H9 (cell line): ENCODE results near the gene MARS1. TPM values are rescaled to one million over a fixed set of nuclear protein-coding genes. Genes with fewer than 3 reads are reported as not detected.

Source experiments
- DNase-seq: peaks from one replicate; pipeline ENCODE4 v3.0.0-alpha.2; 2017
- H2AFZ ChIP-seq: one replicate; pipeline ENCODE4 v1.6.1; 2013; ENCODE audit warnings: mild to moderate bottlenecking, low read length, control low read depth, moderate library complexity
- H2AK5ac ChIP-seq: 2 replicates; pipeline ENCODE4 v1.6.1; 2013; ENCODE audit warnings: low read length, control low read depth, mixed read lengths; ENCODE audit not compliant: insufficient read length
- H2BK120ac ChIP-seq: one replicate; pipeline ENCODE4 v1.6.1; 2013; ENCODE audit warnings: low read depth, mild to moderate bottlenecking, low read length, control low read depth, inconsistent platforms; ENCODE audit not compliant: poor library complexity, severe bottlenecking
- H2BK12ac ChIP-seq: 2 replicates; pipeline ENCODE4 v1.6.1; 2013; ENCODE audit warnings: low read length, control low read depth, mixed read lengths, low read depth; ENCODE audit not compliant: insufficient read length
- H2BK15ac ChIP-seq: 2 replicates; pipeline ENCODE4 v1.6.1; 2013; ENCODE audit warnings: low read depth, low read length, control low read depth
- H2BK20ac ChIP-seq: one replicate; pipeline ENCODE4 v1.6.1; 2013; ENCODE audit warnings: low read depth, mild to moderate bottlenecking, low read length, control low read depth, inconsistent platforms; ENCODE audit not compliant: poor library complexity, severe bottlenecking
- H2BK5ac ChIP-seq: 2 replicates; pipeline ENCODE4 v1.6.1; 2013; ENCODE audit warnings: low read length, control low read depth, mixed read lengths; ENCODE audit not compliant: insufficient read length
- H3K14ac ChIP-seq: 2 replicates; pipeline ENCODE4 v1.6.1; 2013; ENCODE audit warnings: low read length, control low read depth; ENCODE audit not compliant: insufficient read depth
- H3K18ac ChIP-seq: 2 replicates; pipeline ENCODE4 v1.6.1; 2013; ENCODE audit warnings: low read depth, mild to moderate bottlenecking, mixed read lengths, low read length, control low read depth; ENCODE audit not compliant: insufficient read length
- H3K23ac ChIP-seq: 2 replicates; pipeline ENCODE4 v1.6.1; 2013; ENCODE audit warnings: low read length, control low read depth, mixed read lengths, low read depth; ENCODE audit not compliant: insufficient read length
- H3K23me2 ChIP-seq: 2 replicates; pipeline ENCODE4 v1.6.1; 2013; ENCODE audit warnings: low read depth, mild to moderate bottlenecking, mixed read lengths, low read length, control low read depth; ENCODE audit not compliant: insufficient read length, poor library complexity, severe bottlenecking
- H3K27ac ChIP-seq: 2 replicates; pipeline ENCODE4 v1.5.1; 2013; ENCODE audit warnings: low read length, control low read depth, mixed read lengths, low read depth; ENCODE audit not compliant: insufficient read length
- H3K27me3 ChIP-seq: 2 replicates; pipeline ENCODE4 v1.6.1; 2013; ENCODE audit warnings: low read length, control low read depth, inconsistent platforms; ENCODE audit not compliant: insufficient read depth
- H3K4ac ChIP-seq: 2 replicates; pipeline ENCODE4 v1.6.1; 2013; ENCODE audit warnings: low read depth, mild to moderate bottlenecking, control low read depth, inconsistent platforms, low read length, moderate library complexity
- H3K4me1 ChIP-seq: 2 replicates; pipeline ENCODE4 v1.6.1; 2013; ENCODE audit warnings: low read length, control low read depth, inconsistent platforms; ENCODE audit not compliant: insufficient read depth
- H3K4me2 ChIP-seq: 2 replicates; pipeline ENCODE4 v1.6.1; 2013; ENCODE audit warnings: low read length, control low read depth, mixed read lengths; ENCODE audit not compliant: insufficient read length, insufficient read depth
- H3K56ac ChIP-seq: 2 replicates; pipeline ENCODE4 v1.6.1; 2013; ENCODE audit warnings: low read depth, mild to moderate bottlenecking, mixed read lengths, low read length, control low read depth; ENCODE audit not compliant: insufficient read length
- H3K79me1 ChIP-seq: 2 replicates; pipeline ENCODE4 v1.6.1; 2013; ENCODE audit warnings: low read depth, mild to moderate bottlenecking, moderate library complexity, low read length, control low read depth, inconsistent platforms; ENCODE audit not compliant: insufficient read depth, poor library complexity, severe bottlenecking
- H3K79me2 ChIP-seq: 2 replicates; pipeline ENCODE4 v1.6.1; 2013; ENCODE audit warnings: low read length, control low read depth, inconsistent platforms; ENCODE audit not compliant: insufficient read depth
- H3K9ac ChIP-seq: 2 replicates; pipeline ENCODE4 v1.6.1; 2013; ENCODE audit warnings: low read length, control low read depth, mixed read lengths; ENCODE audit not compliant: insufficient read length; ENCODE audit errors: extremely low read depth
- H3K9me3 ChIP-seq: one replicate; pipeline ENCODE4 v1.6.1; 2013; ENCODE audit warnings: low read depth, low read length, inconsistent platforms; ENCODE audit not compliant: control insufficient read depth
- H3T11ph ChIP-seq: one replicate; pipeline ENCODE4 v1.6.1; 2013; ENCODE audit warnings: mild to moderate bottlenecking, low read length, control low read depth, inconsistent platforms
- H4K20me1 ChIP-seq: one replicate; pipeline ENCODE4 v1.6.1; 2013; ENCODE audit not compliant: control insufficient read depth, insufficient read length, insufficient read depth
- H4K5ac ChIP-seq: 2 replicates; pipeline ENCODE4 v1.6.1; 2013; ENCODE audit warnings: low read depth, mild to moderate bottlenecking, mixed read lengths, low read length, control low read depth; ENCODE audit not compliant: insufficient read length
- H4K8ac ChIP-seq: replicated peaks from 2 replicates; pipeline ENCODE4 v1.6.1; 2013; ENCODE audit warnings: low read length, control low read depth, mixed read lengths, low read depth; ENCODE audit not compliant: insufficient read length
- H4K91ac ChIP-seq: 2 replicates; pipeline ENCODE4 v1.6.1; 2013; ENCODE audit warnings: low read depth, mild to moderate bottlenecking, moderate library complexity, mixed read lengths, low read length, control low read depth; ENCODE audit not compliant: insufficient read length
- H3K27ac Mint-ChIP-seq, 3 experiments: 2 replicates in 2 of 3; 3 replicates in 1 of 3; pipeline ENCODE4 v1.8.0; 2020 to 2021; ENCODE audit warnings: mixed read lengths in 3 of 3, mild to moderate bottlenecking in 1 of 3, moderate library complexity in 1 of 3
- H3K27me3 Mint-ChIP-seq: 2 replicates; pipeline ENCODE4 v1.8.0; 2021; ENCODE audit warnings: low read depth, mild to moderate bottlenecking, moderate library complexity, mixed read lengths
- H3K36me3 Mint-ChIP-seq, 3 experiments: 2 replicates in 2 of 3; 3 replicates in 1 of 3; pipeline ENCODE4 v1.8.0; 2020 to 2021; ENCODE audit warnings: low read depth in 3 of 3, mixed read lengths in 3 of 3; ENCODE audit not compliant: insufficient read depth in 1 of 3
- H3K4me1 Mint-ChIP-seq, 2 experiments: 2 replicates each; pipeline ENCODE4 v1.8.0; 2020; ENCODE audit warnings: mixed read lengths in 2 of 2
- H3K4me3 Mint-ChIP-seq, 2 experiments: 2 replicates in 1 of 2; 3 replicates in 1 of 2; pipeline ENCODE4 v1.8.0; 2020 to 2021; ENCODE audit warnings: mild to moderate bottlenecking in 2 of 2, mixed read lengths in 2 of 2, moderate library complexity in 1 of 2
- H3K9me3 Mint-ChIP-seq, 2 experiments: 2 replicates in 1 of 2; 3 replicates in 1 of 2; pipeline ENCODE4 v1.8.0; 2020; ENCODE audit warnings: mild to moderate bottlenecking in 2 of 2, mixed read lengths in 2 of 2, moderate library complexity in 1 of 2
- WGBS: extraction: QIAGEN DNeasy Blood & Tissue Kit; methylation state at CpG from one replicate; pipeline ENCODE4 v1.1.7; 2013; ENCODE audit warnings: missing lambda C conversion rate, low lambda C conversion rate, mixed read lengths; ENCODE audit not compliant: insufficient read length; ENCODE audit errors: extremely low coverage; 5-methylcytosine and 5-hydroxymethylcytosine counted together
- total RNA-seq: library from RNA; stranded (reverse); gene quantifications from 2 replicates; pipeline ENCODE4 v1.2.1, GENCODE V29; 2021
- TF ChIP-seq, protein P1 (sequence below): fragments of 200-600 bp; sonication (generic); conservative IDR thresholded peaks from 3 replicates; pipeline ENCODE4 v1.8.0; 2021; ENCODE audit warnings: antibody characterized with exemption, mild to moderate bottlenecking

Gene MARS1
- total RNA-seq, 1 experiment from 2014 or later, result 368 TPM

DNA sequence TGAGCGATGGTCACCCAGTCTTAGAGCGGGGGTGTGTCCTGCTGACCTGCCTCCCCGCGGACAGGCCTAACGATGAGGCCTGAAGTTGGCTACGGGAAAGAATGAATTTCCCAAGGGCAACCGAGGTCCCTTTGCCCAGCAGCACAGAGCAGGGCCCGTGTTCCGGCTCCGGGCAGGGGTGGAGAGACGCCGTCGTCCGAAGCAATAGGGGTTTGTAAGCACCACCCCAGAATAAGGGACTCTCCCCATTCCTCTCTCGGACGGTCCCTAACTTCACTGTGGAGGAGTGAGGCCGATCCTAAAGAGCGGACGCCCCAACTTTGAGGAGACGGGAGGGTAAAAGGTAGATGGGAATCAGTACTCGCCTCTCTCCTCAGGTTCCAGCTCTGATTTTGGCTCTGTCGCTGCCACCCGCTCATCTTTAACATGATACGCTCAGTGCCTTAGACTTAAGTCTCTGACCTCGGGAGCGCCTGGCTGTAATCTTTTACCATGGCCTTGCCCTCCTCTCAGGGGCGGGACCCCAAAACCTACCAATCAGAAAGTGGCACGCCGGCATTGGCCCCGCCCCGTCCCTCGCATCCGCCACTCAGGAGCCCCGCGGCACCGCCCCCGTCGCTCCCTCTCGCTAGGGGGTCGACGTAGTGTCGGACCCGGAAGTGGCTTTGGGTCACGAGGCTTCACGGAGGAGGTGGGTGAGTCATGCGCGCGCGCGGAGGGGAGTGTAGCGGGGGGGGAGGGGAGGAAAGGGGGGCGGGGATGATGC, 32.4 kb downstream of the MARS1 start, which contains the start of gene DDIT3:
Gene DDIT3, minus strand, starts transcription at position 462 of the 766 bp plus-strand sequence. CDS start 3,108 bp downstream, outside the sequence.
- no peak within 1 kb of the TSS for H2AK5ac ChIP-seq
- Mint-ChIP-seq H3K27me3 (no peaks in the 10 kb centered on the region; the same call in 1 of the 2 replicates), H3K9me3 (no peaks in the 10 kb centered on the region), H3K4me1 (peaks cover 37 to 48% of the 10 kb centered on the region in 2 experiments), H3K36me3 (peaks cover 34 to 53% (median 53%) of the 10 kb centered on the region in 3 experiments), H3K27ac (peak within 1 kb of the TSS; percentile 92 to 99 (median 98)), H3K4me3 (peak within 1 kb of the TSS; percentile 93 to 96)
- no peaks in the 10 kb centered on the region for H3K79me1 ChIP-seq
- H2BK20ac ChIP-seq, result no peak within 1 kb of the TSS
- H3K27me3 ChIP-seq, result no peaks in the 10 kb centered on the region
- DNase-seq, result peak; percentile 100
- peak within 1 kb of the TSS; percentile 87 for H3K4me2 ChIP-seq
- TF ChIP-seq, protein P1, sequence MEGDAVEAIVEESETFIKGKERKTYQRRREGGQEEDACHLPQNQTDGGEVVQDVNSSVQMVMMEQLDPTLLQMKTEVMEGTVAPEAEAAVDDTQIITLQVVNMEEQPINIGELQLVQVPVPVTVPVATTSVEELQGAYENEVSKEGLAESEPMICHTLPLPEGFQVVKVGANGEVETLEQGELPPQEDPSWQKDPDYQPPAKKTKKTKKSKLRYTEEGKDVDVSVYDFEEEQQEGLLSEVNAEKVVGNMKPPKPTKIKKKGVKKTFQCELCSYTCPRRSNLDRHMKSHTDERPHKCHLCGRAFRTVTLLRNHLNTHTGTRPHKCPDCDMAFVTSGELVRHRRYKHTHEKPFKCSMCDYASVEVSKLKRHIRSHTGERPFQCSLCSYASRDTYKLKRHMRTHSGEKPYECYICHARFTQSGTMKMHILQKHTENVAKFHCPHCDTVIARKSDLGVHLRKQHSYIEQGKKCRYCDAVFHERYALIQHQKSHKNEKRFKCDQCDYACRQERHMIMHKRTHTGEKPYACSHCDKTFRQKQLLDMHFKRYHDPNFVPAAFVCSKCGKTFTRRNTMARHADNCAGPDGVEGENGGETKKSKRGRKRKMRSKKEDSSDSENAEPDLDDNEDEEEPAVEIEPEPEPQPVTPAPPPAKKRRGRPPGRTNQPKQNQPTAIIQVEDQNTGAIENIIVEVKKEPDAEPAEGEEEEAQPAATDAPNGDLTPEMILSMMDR, result no peak
- peaks cover 22% of the 10 kb centered on the region for H3K23me2 ChIP-seq
- 0 out of 2 replicates have a peak, but pooled peaks cover under 1% of the 10 kb centered on the region for H3K79me2 ChIP-seq
- H3K18ac ChIP-seq, result peak within 1 kb of the TSS; percentile 88
- H3K4me1 ChIP-seq, result peaks cover 3% of the 10 kb centered on the region; the same call in 1 of the 2 replicates
- no peak within 1 kb of the TSS for H3K23ac ChIP-seq
- H4K20me1 ChIP-seq, result no peaks in the 10 kb centered on the region
- no peak within 1 kb of the TSS for H3K4ac ChIP-seq
- H3K9ac ChIP-seq, result peak within 1 kb of the TSS; percentile 94
- no peak within 1 kb of the TSS for H2BK5ac ChIP-seq
- H2AFZ ChIP-seq, result no peak within 1 kb of the TSS
- peak within 1 kb of the TSS; percentile 31 for H3K56ac ChIP-seq
- WGBS, result no CpG with 5 or more reads among the region's 52 CpGs
- H4K8ac ChIP-seq, result no peak within 1 kb of the TSS
- H2BK15ac ChIP-seq, result no peak within 1 kb of the TSS
- H4K91ac ChIP-seq, result no peak within 1 kb of the TSS
- no peak within 1 kb of the TSS for H2BK12ac ChIP-seq
- peak within 1 kb of the TSS; percentile 90 for H3K27ac ChIP-seq
- H4K5ac ChIP-seq, result peak within 1 kb of the TSS; percentile 63
- no peak within 1 kb of the TSS for H2BK120ac ChIP-seq
- H3K9me3 ChIP-seq, result no peaks in the 10 kb centered on the region
- H3K14ac ChIP-seq, result peak within 1 kb of the TSS; percentile 93
- no peak within 1 kb of the TSS for H3T11ph ChIP-seq
